GM23248 (cell line): ENCODE data around the gene TMEM108.

Experiments used
- EZH2 ChIP-seq: fragments of 200-600 bp; sonication (generic); IDR thresholded peaks from 2 replicates; pipeline ENCODE4 v1.6.1; 2018; ENCODE audit warnings: antibody characterized with exemption, mild to moderate bottlenecking; ENCODE audit not compliant: insufficient read depth, poor library complexity, severe bottlenecking
- EZH2phosphoT487 ChIP-seq: fragments of 200-600 bp; sonication (generic); IDR thresholded peaks from 2 replicates; pipeline ENCODE4 v1.6.1; 2018; ENCODE audit warnings: antibody characterized with exemption, moderate library complexity, mild to moderate bottlenecking, low read depth; ENCODE audit not compliant: insufficient read depth

GRCh38 chr3:133414021-133414392, 375.8 kb downstream of the TMEM108 start:
- no peak for TF ChIP-seq EZH2
- no peak for TF ChIP-seq EZH2phosphoT487
